Measurements from ENCODE around the gene PC. TPM values are rescaled to one million over a fixed set of nuclear protein-coding genes. Genes with fewer than 3 reads are reported as not detected.

PC gene
- total and polyA plus RNA-seq, 2 donors: 3.6 to 12.6 TPM

GRCh38 chr11:66849501-66850234 lies 108.5 kb downstream of the PC start:
- no peak for DNase-seq (ENCODE audit: extremely low spot score)
- Histone ChIP-seq H3K4me1 (ENCODE audit: insufficient read depth) (no peaks in the 10 kb centered on the region), H3K4me3 (ENCODE audit: low read depth, low read length) (no peak overlapping the region), H3K36me3 (ENCODE audit: insufficient read depth) (no peaks in the 10 kb centered on the region), H3K27ac (ENCODE audit: low read depth) (no peak overlapping the region)
- 92% methylated on average over 22 of the region's 22 CpGs for WGBS

- H3K36me3 ChIP-seq (ENCODE audit: insufficient read depth): no peaks in the 10 kb centered on the region
- DNase-seq (ENCODE audit: extremely low spot score): no peak
- 86% methylated on average over 28 of the region's 28 CpGs for WGBS
- H3K4me1 ChIP-seq (ENCODE audit: insufficient read depth): no peaks in the 10 kb centered on the region
- no peak overlapping the region for H3K4me3 ChIP-seq (ENCODE audit: low read depth, low read length)
- no peak overlapping the region for H3K27ac ChIP-seq (ENCODE audit: low read depth)
These were observed 109.3 kb downstream of the PC start for GRCh38 chr11:66848671-66849500.

- Histone ChIP-seq H3K4me1 (ENCODE audit: insufficient read depth) (no peaks in the 10 kb centered on the region), H3K4me3 (ENCODE audit: low read depth, low read length) (no peak overlapping the region), H3K36me3 (ENCODE audit: insufficient read depth) (no peaks in the 10 kb centered on the region), H3K27ac (ENCODE audit: low read depth) (no peak overlapping the region)
- no peak for DNase-seq (ENCODE audit: extremely low spot score)
- 88% methylated on average over 14 of the region's 14 CpGs for WGBS
These were observed 110.5 kb downstream of the PC start for GRCh38 chr11:66847461-66848232.

GRCh38 chr11:66846671-66847091 lies 111.5 kb downstream of the PC start:
- 89% methylated on average over 4 of the region's 4 CpGs for WGBS
- H3K4me1 ChIP-seq (ENCODE audit: insufficient read depth): peaks cover 3% of the 10 kb centered on the region
- no peak for DNase-seq (ENCODE audit: extremely low spot score)
- no peak overlapping the region for H3K4me3 ChIP-seq (ENCODE audit: low read depth, low read length)
- H3K27ac ChIP-seq (ENCODE audit: low read depth): no peak overlapping the region
- no peaks in the 10 kb centered on the region for H3K36me3 ChIP-seq (ENCODE audit: insufficient read depth)

GRCh38 chr11:66845876-66846212 lies 112.3 kb downstream of the PC start:
- Histone ChIP-seq H3K27ac (ENCODE audit: low read depth) (no peak overlapping the region), H3K36me3 (ENCODE audit: insufficient read depth) (no peaks in the 10 kb centered on the region), H3K4me1 (ENCODE audit: insufficient read depth) (peaks cover 3% of the 10 kb centered on the region), H3K4me3 (ENCODE audit: low read depth, low read length) (no peak overlapping the region)
- WGBS: 83% methylated on average over 9 of the region's 9 CpGs
- DNase-seq (ENCODE audit: extremely low spot score): no peak

- Histone ChIP-seq H3K4me1 (ENCODE audit: insufficient read depth) (peaks cover 3% of the 10 kb centered on the region), H3K36me3 (ENCODE audit: insufficient read depth) (no peaks in the 10 kb centered on the region), H3K27ac (ENCODE audit: low read depth) (no peak overlapping the region), H3K4me3 (ENCODE audit: low read depth, low read length) (no peak overlapping the region)
- no peak for DNase-seq (ENCODE audit: extremely low spot score)
- WGBS: 87% methylated on average over 15 of the region's 15 CpGs
These were observed 112.9 kb downstream of the PC start for GRCh38 chr11:66845143-66845875.

- 91% methylated on average over 12 of the region's 12 CpGs for WGBS
- H3K27ac ChIP-seq (ENCODE audit: low read depth): no peak overlapping the region
- no peak overlapping the region for H3K4me3 ChIP-seq (ENCODE audit: low read depth, low read length)
- H3K36me3 ChIP-seq (ENCODE audit: insufficient read depth): no peaks in the 10 kb centered on the region
- no peak for DNase-seq (ENCODE audit: extremely low spot score)
- H3K4me1 ChIP-seq (ENCODE audit: insufficient read depth): peaks cover 3% of the 10 kb centered on the region
These were observed 113.6 kb downstream of the PC start for GRCh38 chr11:66844496-66845142.

- Histone ChIP-seq H3K36me3 (ENCODE audit: insufficient read depth) (no peaks in the 10 kb centered on the region), H3K4me3 (ENCODE audit: low read depth, low read length) (peak overlapping the region; percentile 98), H3K27ac (ENCODE audit: low read depth) (peak overlapping the region; percentile 88), H3K4me1 (ENCODE audit: insufficient read depth) (peaks cover 3% of the 10 kb centered on the region)
- WGBS: 13% methylated on average over 16 of the region's 16 CpGs
- no peak for DNase-seq (ENCODE audit: extremely low spot score)
These were observed 114.2 kb downstream of the PC start for GRCh38 chr11:66843776-66844495.

- Histone ChIP-seq H3K27ac (ENCODE audit: low read depth) (peak within 1 kb of the TSS; percentile 100), H3K36me3 (ENCODE audit: insufficient read depth) (no peaks in the 10 kb centered on the region), H3K4me3 (ENCODE audit: low read depth, low read length) (peak within 1 kb of the TSS; percentile 98), H3K4me1 (ENCODE audit: insufficient read depth) (peaks cover 3% of the 10 kb centered on the region)
- under 1% methylated on average over 98 of the region's 98 CpGs for WGBS
- DNase-seq (ENCODE audit: extremely low spot score): no peak
These were observed 115.0 kb downstream of the PC start, which contains the start of gene RCE1 for GRCh38 chr11:66842896-66843775. Gene RCE1, plus strand, starts transcription at chr11:66843441. Its CDS starts 15 bp downstream, at chr11:66843456.

GRCh38 chr11:66842501-66842895 lies 115.7 kb downstream of the PC start:
- Histone ChIP-seq H3K4me1 (ENCODE audit: insufficient read depth) (peaks cover 3% of the 10 kb centered on the region), H3K36me3 (ENCODE audit: insufficient read depth) (no peaks in the 10 kb centered on the region), H3K4me3 (ENCODE audit: low read depth, low read length) (peak overlapping the region; percentile 98), H3K27ac (ENCODE audit: low read depth) (peak overlapping the region; percentile 100)
- no peak for DNase-seq (ENCODE audit: extremely low spot score)
- WGBS: 3% methylated on average over 11 of the region's 11 CpGs

- Histone ChIP-seq H3K36me3 (ENCODE audit: insufficient read depth) (no peaks in the 10 kb centered on the region), H3K4me1 (ENCODE audit: insufficient read depth) (peaks cover 3% of the 10 kb centered on the region), H3K4me3 (ENCODE audit: low read depth, low read length) (peak overlapping the region; percentile 98), H3K27ac (ENCODE audit: low read depth) (no peak overlapping the region)
- 88% methylated on average over 7 of the region's 7 CpGs for WGBS
- no peak for DNase-seq (ENCODE audit: extremely low spot score)
These were observed 116.3 kb downstream of the PC start for GRCh38 chr11:66841861-66842260.

Measured in urinary bladder (tissue), 4 donors.